HepG2 (cell line): Measurements from ENCODE around the gene SHROOM1. TPM values are rescaled to one million over a fixed set of nuclear protein-coding genes. Genes with fewer than 3 reads are reported as not detected.
A peak's percentile ranks its signal among the peaks of the same experiment; 100 is the strongest.

Experiments used
- AHR ChIP-seq: IDR thresholded peaks from 2 replicates; pipeline ENCODE4 v1.6.1; 2018; ENCODE audit warnings: missing genetic modification reagents, missing compliant biosample characterization
- ARNT ChIP-seq: fragments of 450-650 bp; IDR thresholded peaks from 2 replicates; pipeline ENCODE4 v1.6.1; 2017
- ATF7-NPFF ChIP-seq: sonication (generic); formaldehyde crosslinking; IDR thresholded peaks from 2 replicates; pipeline ENCODE4 v1.8.1; 2023; ENCODE audit warnings: mild to moderate bottlenecking, low read depth, missing genetic modification reagents, moderate library complexity
- DBP ChIP-seq: sonication (generic); formaldehyde crosslinking; IDR thresholded peaks from 2 replicates; pipeline ENCODE4 v1.4.0; 2020; ENCODE audit warnings: missing genetic modification reagents; ENCODE audit errors: not compliant biosample characterization
- GZF1 ChIP-seq: sonication (generic); formaldehyde crosslinking; IDR thresholded peaks from 2 replicates; pipeline ENCODE4 v1.5.1; 2020; ENCODE audit warnings: mild to moderate bottlenecking, missing genetic modification reagents
- KDM4B ChIP-seq: sonication (generic); formaldehyde crosslinking; IDR thresholded peaks from 2 replicates; pipeline ENCODE4 v1.4.0; 2020; ENCODE audit warnings: missing genetic modification reagents
- KDM5A ChIP-seq: fragments of 200-600 bp; sonication (generic); IDR thresholded peaks from 2 replicates; pipeline ENCODE4 v1.7.0; 2018; ENCODE audit warnings: antibody characterized with exemption, mild to moderate bottlenecking, low read length, borderline replicate concordance
- NFYB ChIP-seq: sonication (generic); formaldehyde crosslinking; IDR thresholded peaks from 2 replicates; pipeline ENCODE4 v1.4.0; 2020; ENCODE audit warnings: missing genetic modification reagents
- ZNF318 ChIP-seq: sonication (generic); formaldehyde crosslinking; IDR thresholded peaks from 2 replicates; pipeline ENCODE4 v1.4.0; 2020; ENCODE audit warnings: mild to moderate bottlenecking, missing genetic modification reagents
- ZNF503 ChIP-seq: sonication (generic); formaldehyde crosslinking; IDR thresholded peaks from 2 replicates; pipeline ENCODE4 v1.4.0; 2020; ENCODE audit warnings: missing genetic modification reagents
- ZNF800 ChIP-seq: sonication (generic); formaldehyde crosslinking; IDR thresholded peaks from 2 replicates; pipeline ENCODE4 v1.4.0; 2020; ENCODE audit warnings: missing genetic modification reagents
- polyA plus RNA-seq, 8 experiments: library from polyadenylated mRNA; depleted of rRNA in 3 of 8; stranded (reverse) in 7 of 8; unstranded in 1 of 8; fragments of >200 nt; fragmentation: Illumina TruSeq in 4 of 8; extraction: Trizol in 4 of 8; gene quantifications; 2 replicates each; pipeline versions ENCODE4 v1.2.1 to v1.2.3, GENCODE V29; 2011 to 2016; ENCODE audit warnings: low read depth in 4 of 8, missing spikeins in 1 of 8, mixed read lengths in 1 of 8; ENCODE audit not compliant: insufficient read depth in 1 of 8
- total RNA-seq, 5 experiments: library from RNA; depleted of rRNA; stranded (reverse); fragments of >200 nt; fragmentation: Illumina TruSeq; extraction: Trizol; gene quantifications; 2 replicates each; pipeline ENCODE4 v1.2.3, GENCODE V29; 2016; ENCODE audit warnings: low read depth in 1 of 5
- TF ChIP-seq, protein P1 (sequence below): sonication (generic); formaldehyde crosslinking; conservative IDR thresholded peaks from 2 replicates; pipeline ENCODE4 v1.4.0; 2020; ENCODE audit warnings: mild to moderate bottlenecking, missing genetic modification reagents, moderate library complexity

The SHROOM1 gene
- total and polyA plus RNA-seq, 2 of the 13 experiments (the other 11 are each of a cell fraction or from before 2014, with no cell fraction given), result 18.2 to 25.7 TPM

- TF ChIP-seq, protein P1, sequence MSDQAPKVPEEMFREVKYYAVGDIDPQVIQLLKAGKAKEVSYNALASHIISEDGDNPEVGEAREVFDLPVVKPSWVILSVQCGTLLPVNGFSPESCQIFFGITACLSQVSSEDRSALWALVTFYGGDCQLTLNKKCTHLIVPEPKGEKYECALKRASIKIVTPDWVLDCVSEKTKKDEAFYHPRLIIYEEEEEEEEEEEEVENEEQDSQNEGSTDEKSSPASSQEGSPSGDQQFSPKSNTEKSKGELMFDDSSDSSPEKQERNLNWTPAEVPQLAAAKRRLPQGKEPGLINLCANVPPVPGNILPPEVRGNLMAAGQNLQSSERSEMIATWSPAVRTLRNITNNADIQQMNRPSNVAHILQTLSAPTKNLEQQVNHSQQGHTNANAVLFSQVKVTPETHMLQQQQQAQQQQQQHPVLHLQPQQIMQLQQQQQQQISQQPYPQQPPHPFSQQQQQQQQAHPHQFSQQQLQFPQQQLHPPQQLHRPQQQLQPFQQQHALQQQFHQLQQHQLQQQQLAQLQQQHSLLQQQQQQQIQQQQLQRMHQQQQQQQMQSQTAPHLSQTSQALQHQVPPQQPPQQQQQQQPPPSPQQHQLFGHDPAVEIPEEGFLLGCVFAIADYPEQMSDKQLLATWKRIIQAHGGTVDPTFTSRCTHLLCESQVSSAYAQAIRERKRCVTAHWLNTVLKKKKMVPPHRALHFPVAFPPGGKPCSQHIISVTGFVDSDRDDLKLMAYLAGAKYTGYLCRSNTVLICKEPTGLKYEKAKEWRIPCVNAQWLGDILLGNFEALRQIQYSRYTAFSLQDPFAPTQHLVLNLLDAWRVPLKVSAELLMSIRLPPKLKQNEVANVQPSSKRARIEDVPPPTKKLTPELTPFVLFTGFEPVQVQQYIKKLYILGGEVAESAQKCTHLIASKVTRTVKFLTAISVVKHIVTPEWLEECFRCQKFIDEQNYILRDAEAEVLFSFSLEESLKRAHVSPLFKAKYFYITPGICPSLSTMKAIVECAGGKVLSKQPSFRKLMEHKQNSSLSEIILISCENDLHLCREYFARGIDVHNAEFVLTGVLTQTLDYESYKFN, result peak; percentile 79
- TF ChIP-seq ARNT, result no peak
- no peak for TF ChIP-seq ZNF318 (CRISPR knock-in tag)
- peak; percentile 55; the same call in 1 of the 2 replicates for TF ChIP-seq ZNF503 (CRISPR knock-in tag)
- TF ChIP-seq NFYB (CRISPR knock-in tag), result no peak
- TF ChIP-seq KDM5A, result no peak
- TF ChIP-seq ZNF800 (CRISPR knock-in tag), result no peak
- no peak for TF ChIP-seq GZF1 (CRISPR knock-in tag)
- TF ChIP-seq AHR (CRISPR knock-in tag), result no peak; the same call in 1 of the 2 replicates
- TF ChIP-seq DBP (CRISPR knock-in tag), result no peak
- no peak for TF ChIP-seq ATF7-NPFF (CRISPR knock-in tag)
- peak; percentile 59; the same call in 1 of the 2 replicates for TF ChIP-seq KDM4B (CRISPR knock-in tag)
Measured at GRCh38 chr5:132837868-132838267, 7.4 kb upstream of the SHROOM1 start (continued).
